Measurements from ENCODE around the gene GRB10. TPM values are rescaled to one million over a fixed set of nuclear protein-coding genes. Genes with fewer than 3 reads are reported as not detected.
"Not testable (repeated sequence)": the region's sequence is repeated elsewhere in the genome, so short reads cannot be mapped to it uniquely, and the experiment has no call there.

GRB10 gene
- total RNA-seq, 1 donor from 2014 or later: 33.9 TPM

- H4K20me1 ChIP-seq (ENCODE audit: low read depth): no peaks in the 10 kb centered on the region
- H3K4me3 Mint-ChIP-seq: peak overlapping the region; percentile 68
- no peaks in the 10 kb centered on the region for H3K9me3 ChIP-seq (ENCODE audit: low read depth)
- no peak for TF ChIP-seq EZH2 (IDR thresholded peaks at IDR 0.05)
- no peak for TF ChIP-seq CTCF (IDR thresholded peaks at IDR 0.05)
- no peak for TF ChIP-seq EZH2phosphoT487 (IDR thresholded peaks at IDR 0.05)
- peaks cover 22% of the 10 kb centered on the region for H3K4me1 ChIP-seq
- no peaks in the 10 kb centered on the region for H3K36me3 Mint-ChIP-seq
- peaks cover 9% of the 10 kb centered on the region for H3F3A ChIP-seq (ENCODE audit: low read depth)
- no peaks in the 10 kb centered on the region for H3K79me2 ChIP-seq (ENCODE audit: low read depth)
- no peak for DNase-seq (ENCODE audit: low spot score)
- no peak overlapping the region for H3K27ac ChIP-seq
- no peak overlapping the region for H3K4me3 ChIP-seq
- H3K27me3 Mint-ChIP-seq (ENCODE audit: insufficient read depth, low read depth): peaks cover 24% of the 10 kb centered on the region
- H3K27me3 ChIP-seq: no peaks in the 10 kb centered on the region
- H3K27ac Mint-ChIP-seq: peak overlapping the region; percentile 17
- no peak overlapping the region for H3K9ac ChIP-seq
- H3K36me3 ChIP-seq: no peaks in the 10 kb centered on the region
- H3K4me2 ChIP-seq: no peak overlapping the region
- H3K4me1 Mint-ChIP-seq: peaks cover 43% of the 10 kb centered on the region
- H2AFZ ChIP-seq (replicated peaks): no peak overlapping the region
- no peaks in the 10 kb centered on the region for H3K9me3 Mint-ChIP-seq
Observed at GRCh38 chr7:50552139-50552538, 230.6 kb downstream of the GRB10 start.

GRCh38 chr7:50545613-50546012, 237.1 kb downstream of the GRB10 start:
- H3F3A ChIP-seq (ENCODE audit: low read depth); H3K79me2 ChIP-seq (ENCODE audit: low read depth); H3K4me1 ChIP-seq; H3K27ac Mint-ChIP-seq; H3K27me3 Mint-ChIP-seq (ENCODE audit: insufficient read depth, low read depth); H3K4me3 ChIP-seq; H3K9ac ChIP-seq; H3K36me3 ChIP-seq; H3K27me3 ChIP-seq; H3K4me2 ChIP-seq; H3K9me3 ChIP-seq (ENCODE audit: low read depth); H4K20me1 ChIP-seq (ENCODE audit: low read depth); H3K36me3 Mint-ChIP-seq; H3K4me3 Mint-ChIP-seq; H3K9me3 Mint-ChIP-seq; DNase-seq (ENCODE audit: low spot score); H2AFZ ChIP-seq (replicated peaks); H3K27ac ChIP-seq; H3K4me1 Mint-ChIP-seq: not testable (repeated sequence)

- H3K4me1 Mint-ChIP-seq: peaks cover 10% of the 10 kb centered on the region
- Histone ChIP-seq H3K4me3 (no peak overlapping the region), H3K4me2 (no peak overlapping the region), H2AFZ (replicated peaks) (no peak overlapping the region), H3K27ac (no peak overlapping the region), H3K9me3 (ENCODE audit: low read depth) (no peaks in the 10 kb centered on the region), H3K27me3 (no peaks in the 10 kb centered on the region), H3K9ac (no peak overlapping the region), H4K20me1 (ENCODE audit: low read depth) (no peaks in the 10 kb centered on the region), H3K4me1 (peaks cover 8% of the 10 kb centered on the region), H3F3A (ENCODE audit: low read depth) (no peaks in the 10 kb centered on the region), H3K36me3 (no peaks in the 10 kb centered on the region), H3K79me2 (ENCODE audit: low read depth) (no peaks in the 10 kb centered on the region)
- no peak overlapping the region for H3K4me3 Mint-ChIP-seq
- H3K27ac Mint-ChIP-seq: no peak overlapping the region
- peaks cover 2% of the 10 kb centered on the region for H3K9me3 Mint-ChIP-seq
- DNase-seq (ENCODE audit: low spot score): no peak
- H3K36me3 Mint-ChIP-seq: no peaks in the 10 kb centered on the region
- H3K27me3 Mint-ChIP-seq (ENCODE audit: insufficient read depth, low read depth): peaks cover 3% of the 10 kb centered on the region
- TF ChIP-seq CTCF (IDR thresholded peaks at IDR 0.05) (no peak), EZH2 (IDR thresholded peaks at IDR 0.05) (no peak)
Observed at GRCh38 chr7:50544992-50545391, 237.7 kb downstream of the GRB10 start.

- TF ChIP-seq EZH2 (IDR thresholded peaks at IDR 0.05) (no peak), CTCF (IDR thresholded peaks at IDR 0.05) (no peak), EZH2phosphoT487 (IDR thresholded peaks at IDR 0.05) (no peak)
- H3K36me3 Mint-ChIP-seq: no peaks in the 10 kb centered on the region
- H3K79me2 ChIP-seq (ENCODE audit: low read depth): no peaks in the 10 kb centered on the region
- H3K27ac ChIP-seq: no peak overlapping the region
- no peaks in the 10 kb centered on the region for H3K27me3 ChIP-seq
- H3K4me1 ChIP-seq: peaks cover 8% of the 10 kb centered on the region
- no peak overlapping the region for H3K4me3 ChIP-seq
- no peak overlapping the region for H3K4me2 ChIP-seq
- no peaks in the 10 kb centered on the region for H4K20me1 ChIP-seq (ENCODE audit: low read depth)
- no peak overlapping the region for H3K4me3 Mint-ChIP-seq
- peaks cover 10% of the 10 kb centered on the region for H3K4me1 Mint-ChIP-seq
- H3K27ac Mint-ChIP-seq: no peak overlapping the region
- H3K9me3 Mint-ChIP-seq: peaks cover 2% of the 10 kb centered on the region
- H3K9me3 ChIP-seq (ENCODE audit: low read depth): no peaks in the 10 kb centered on the region
- peaks cover 5% of the 10 kb centered on the region for H3K27me3 Mint-ChIP-seq (ENCODE audit: insufficient read depth, low read depth)
- DNase-seq (ENCODE audit: low spot score): no peak
- H3K36me3 ChIP-seq: no peaks in the 10 kb centered on the region
- H3F3A ChIP-seq (ENCODE audit: low read depth): no peaks in the 10 kb centered on the region
- no peak overlapping the region for H2AFZ ChIP-seq (replicated peaks)
- H3K9ac ChIP-seq: no peak overlapping the region
Observed at GRCh38 chr7:50543776-50544442, 238.8 kb downstream of the GRB10 start.

Measured in neural progenitor cell (in vitro differentiated cells).